BLaER1 (cell line): ENCODE measurements around the gene PTPN14.
"Not testable (repeated sequence)": the region's sequence is repeated elsewhere in the genome, so short reads cannot be mapped to it uniquely, and the experiment has no call there.

ENCODE experiments used
- H3K27ac ChIP-seq: shearing (Covaris generic); formaldehyde crosslinking; 2 replicates; pipeline ENCODE4 v1.8.1; 2022
- H3K27me3 ChIP-seq: shearing (Covaris generic); formaldehyde crosslinking; 2 replicates; pipeline ENCODE4 v1.8.1; 2022
- H3K36me3 ChIP-seq: shearing (Covaris generic); formaldehyde crosslinking; 2 replicates; pipeline ENCODE4 v1.8.1; 2022
- H3K4me1 ChIP-seq: shearing (Covaris generic); formaldehyde crosslinking; 2 replicates; pipeline ENCODE4 v1.8.1; 2022
- H3K4me2 ChIP-seq: shearing (Covaris generic); formaldehyde crosslinking; 2 replicates; pipeline ENCODE4 v1.8.1; 2022
- H3K4me3 ChIP-seq: shearing (Covaris generic); formaldehyde crosslinking; 2 replicates; pipeline ENCODE4 v1.8.1; 2022
- H3K9ac ChIP-seq: shearing (Covaris generic); formaldehyde crosslinking; 2 replicates; pipeline ENCODE4 v1.8.1; 2022
- H3K9me3 ChIP-seq: shearing (Covaris generic); formaldehyde crosslinking; 2 replicates; pipeline ENCODE4 v1.8.1; 2022
- H4K20me1 ChIP-seq: shearing (Covaris generic); formaldehyde crosslinking; 2 replicates; pipeline ENCODE4 v1.8.1; 2022
- Cebpa-rat ChIP-seq: shearing (Covaris generic); IDR thresholded peaks from 2 replicates; pipeline ENCODE4 v1.8.1; 2022

Gene PTPN14

GRCh38 chr1:214485151-214485550 is 66.3 kb downstream of the PTPN14 start:
- H3K4me3 ChIP-seq, result no peak overlapping the region
- no peaks in the 10 kb centered on the region for H3K27me3 ChIP-seq
- H3K36me3 ChIP-seq, result no peaks in the 10 kb centered on the region
- H4K20me1 ChIP-seq, result no peaks in the 10 kb centered on the region
- no peak overlapping the region for H3K4me2 ChIP-seq
- H3K27ac ChIP-seq, result no peak overlapping the region
- no peak for TF ChIP-seq Cebpa-rat
- H3K4me1 ChIP-seq, result no peaks in the 10 kb centered on the region
- no peaks in the 10 kb centered on the region for H3K9me3 ChIP-seq
- no peak overlapping the region for H3K9ac ChIP-seq

- H3K27ac ChIP-seq, H3K4me1 ChIP-seq, H3K4me3 ChIP-seq, H3K9ac ChIP-seq, H3K27me3 ChIP-seq, H3K4me2 ChIP-seq, H3K36me3 ChIP-seq, H4K20me1 ChIP-seq, H3K9me3 ChIP-seq: not testable (repeated sequence)
Observed at GRCh38 chr1:214483180-214483579, 68.2 kb downstream of the PTPN14 start.

- not testable (repeated sequence) for H3K27ac ChIP-seq, H3K4me2 ChIP-seq, H3K9me3 ChIP-seq, H3K27me3 ChIP-seq, H4K20me1 ChIP-seq, H3K4me3 ChIP-seq, H3K36me3 ChIP-seq, H3K9ac ChIP-seq, H3K4me1 ChIP-seq
Observed at GRCh38 chr1:214481983-214482634, 69.3 kb downstream of the PTPN14 start.

- H3K9me3 ChIP-seq, result no peaks in the 10 kb centered on the region
- H3K4me3 ChIP-seq, result no peak overlapping the region
- H3K4me1 ChIP-seq, result 0 out of 2 replicates have a peak, but pooled peaks cover 5% of the 10 kb centered on the region
- H3K27me3 ChIP-seq, result no peaks in the 10 kb centered on the region
- no peak overlapping the region for H3K9ac ChIP-seq
- no peak overlapping the region for H3K27ac ChIP-seq
- no peaks in the 10 kb centered on the region for H4K20me1 ChIP-seq
- H3K4me2 ChIP-seq, result no peak overlapping the region
- no peaks in the 10 kb centered on the region for H3K36me3 ChIP-seq
- TF ChIP-seq Cebpa-rat, result no peak
Observed at GRCh38 chr1:214476986-214477870, 74.2 kb downstream of the PTPN14 start.

- H3K4me1 ChIP-seq, result 0 out of 2 replicates have a peak, but pooled peaks cover 5% of the 10 kb centered on the region
- peak overlapping the region; percentile 24; the same call in 1 of the 2 replicates for H3K4me2 ChIP-seq
- no peak overlapping the region for H3K4me3 ChIP-seq
- no peak overlapping the region for H3K9ac ChIP-seq
- H3K27me3 ChIP-seq, result no peaks in the 10 kb centered on the region
- no peaks in the 10 kb centered on the region for H4K20me1 ChIP-seq
- H3K9me3 ChIP-seq, result no peaks in the 10 kb centered on the region
- TF ChIP-seq Cebpa-rat, result no peak
- H3K36me3 ChIP-seq, result no peaks in the 10 kb centered on the region
- H3K27ac ChIP-seq, result no peak overlapping the region
Observed at GRCh38 chr1:214476229-214476985, 75.0 kb downstream of the PTPN14 start.

- H3K36me3 ChIP-seq, result no peaks in the 10 kb centered on the region
- 0 out of 2 replicates have a peak, but pooled peaks cover 5% of the 10 kb centered on the region for H3K4me1 ChIP-seq
- H4K20me1 ChIP-seq, result no peaks in the 10 kb centered on the region
- H3K4me2 ChIP-seq, result 0 out of 2 replicates have a peak overlapping the region, but pooled peaks have one; percentile 24
- no peak overlapping the region for H3K9ac ChIP-seq
- no peak for TF ChIP-seq Cebpa-rat
- H3K4me3 ChIP-seq, result no peak overlapping the region
- no peaks in the 10 kb centered on the region for H3K27me3 ChIP-seq
- no peaks in the 10 kb centered on the region for H3K9me3 ChIP-seq
- H3K27ac ChIP-seq, result no peak overlapping the region
Observed at GRCh38 chr1:214475746-214476145, 75.7 kb downstream of the PTPN14 start.

- H4K20me1 ChIP-seq, result no peaks in the 10 kb centered on the region
- no peak overlapping the region for H3K4me3 ChIP-seq
- H3K27me3 ChIP-seq, result no peaks in the 10 kb centered on the region
- TF ChIP-seq Cebpa-rat, result no peak
- H3K27ac ChIP-seq, result no peak overlapping the region
- H3K36me3 ChIP-seq, result no peaks in the 10 kb centered on the region
- 0 out of 2 replicates have a peak, but pooled peaks cover 5% of the 10 kb centered on the region for H3K4me1 ChIP-seq
- no peaks in the 10 kb centered on the region for H3K9me3 ChIP-seq
- no peak overlapping the region for H3K4me2 ChIP-seq
- no peak overlapping the region for H3K9ac ChIP-seq
Observed at GRCh38 chr1:214475331-214475730, 76.1 kb downstream of the PTPN14 start.

GRCh38 chr1:214474467-214474866 is 76.9 kb downstream of the PTPN14 start:
- H4K20me1 ChIP-seq, result no peaks in the 10 kb centered on the region
- no peak overlapping the region for H3K27ac ChIP-seq
- no peak for TF ChIP-seq Cebpa-rat
- no peak overlapping the region for H3K4me2 ChIP-seq
- H3K9me3 ChIP-seq, result no peaks in the 10 kb centered on the region
- H3K9ac ChIP-seq, result no peak overlapping the region
- H3K27me3 ChIP-seq, result no peaks in the 10 kb centered on the region
- 0 out of 2 replicates have a peak, but pooled peaks cover 5% of the 10 kb centered on the region for H3K4me1 ChIP-seq
- no peaks in the 10 kb centered on the region for H3K36me3 ChIP-seq
- no peak overlapping the region for H3K4me3 ChIP-seq

- 0 out of 2 replicates have a peak, but pooled peaks cover 5% of the 10 kb centered on the region for H3K4me1 ChIP-seq
- H3K27me3 ChIP-seq, result no peaks in the 10 kb centered on the region
- H3K9ac ChIP-seq, result no peak overlapping the region
- no peak overlapping the region for H3K4me2 ChIP-seq
- H3K9me3 ChIP-seq, result no peaks in the 10 kb centered on the region
- no peak overlapping the region for H3K4me3 ChIP-seq
- no peaks in the 10 kb centered on the region for H3K36me3 ChIP-seq
- H3K27ac ChIP-seq, result no peak overlapping the region
- no peak for TF ChIP-seq Cebpa-rat
- H4K20me1 ChIP-seq, result no peaks in the 10 kb centered on the region
Observed at GRCh38 chr1:214473862-214474261, 77.5 kb downstream of the PTPN14 start.
